Endothelial cell of hepatic sinusoid (primary cell): ENCODE results near the gene PLEKHA6.
"Not testable (repeated sequence)": the region's sequence is repeated elsewhere in the genome, so short reads cannot be mapped to it uniquely, and the experiment has no call there.

ENCODE experiments used
- in situ Hi-C: cut with HindIII; loops from 2 replicates; pipeline ENCODE4 v1.10.0; 2017; ENCODE audit warnings: low sequenced_read_pairs

The PLEKHA6 gene

GRCh38 chr1:204250428-204251030 lies 109.2 kb downstream of the PLEKHA6 start:
- in situ Hi-C loops = no loop called here

GRCh38 chr1:204249736-204250427 lies 109.8 kb downstream of the PLEKHA6 start:
- in situ Hi-C loops = no loop called here

- in situ Hi-C loops = no loop called here
These were observed 110.8 kb downstream of the PLEKHA6 start for GRCh38 chr1:204248954-204249353.

- in situ Hi-C loops = no loop called here
These were observed 112.9 kb downstream of the PLEKHA6 start for GRCh38 chr1:204246876-204247275.

- in situ Hi-C loops = no loop called here
These were observed 116.8 kb downstream of the PLEKHA6 start for GRCh38 chr1:204242920-204243319.

- in situ Hi-C loops = no loop called here
These were observed 117.8 kb downstream of the PLEKHA6 start for GRCh38 chr1:204241914-204242313.

- in situ Hi-C loops = no loop called here
These were observed 118.7 kb downstream of the PLEKHA6 start for GRCh38 chr1:204241050-204241449.

- in situ Hi-C loops = no loop called here
These were observed 119.5 kb downstream of the PLEKHA6 start for GRCh38 chr1:204240233-204240632.

- in situ Hi-C loops = not testable (repeated sequence)
These were observed 120.3 kb downstream of the PLEKHA6 start for GRCh38 chr1:204239401-204239800.

- in situ Hi-C loops = not testable (repeated sequence)
These were observed 121.2 kb downstream of the PLEKHA6 start for GRCh38 chr1:204238520-204238919.

GRCh38 chr1:204237515-204237914 lies 122.2 kb downstream of the PLEKHA6 start:
- in situ Hi-C loops = not testable (repeated sequence)

GRCh38 chr1:204232526-204232925 lies 127.2 kb downstream of the PLEKHA6 start:
- in situ Hi-C loops = no loop called here

- in situ Hi-C loops = no loop called here
These were observed 129.5 kb downstream of the PLEKHA6 start for GRCh38 chr1:204230211-204230610.

GRCh38 chr1:204228896-204229295 lies 130.8 kb downstream of the PLEKHA6 start:
- in situ Hi-C loops = no loop called here

GRCh38 chr1:204227996-204228785 lies 131.5 kb downstream of the PLEKHA6 start:
- in situ Hi-C loops = no loop called here

GRCh38 chr1:204227351-204227750 lies 132.4 kb downstream of the PLEKHA6 start:
- in situ Hi-C loops = no loop called here

- in situ Hi-C loops = no loop called here
These were observed 133.6 kb downstream of the PLEKHA6 start for GRCh38 chr1:204225841-204226735.

- in situ Hi-C loops = no loop called here
These were observed 135.1 kb downstream of the PLEKHA6 start for GRCh38 chr1:204224655-204225054.

- in situ Hi-C loops = no loop called here
These were observed 136.4 kb downstream of the PLEKHA6 start for GRCh38 chr1:204223129-204223860.

GRCh38 chr1:204222764-204223055 lies 137.0 kb downstream of the PLEKHA6 start:
- in situ Hi-C loops = no loop called here
